A673 (cell line): ENCODE data around the gene LRRC15. TPM values are rescaled to one million over a fixed set of nuclear protein-coding genes. Genes with fewer than 3 reads are reported as not detected.

Experiments used
- BruUV-seq: library from RNA; stranded (reverse); fragments of 400-500 nt; replicated peaks from 2 replicates; lab custom pipeline; 2021; lab: Mats Ljungman, UMichigan
- CTCF ChIA-PET: fragments of 300-600 bp; sonication (Branson Sonifier 250); formaldehyde crosslinking; loops from one replicate; lab custom pipeline; 2022; ENCODE audit warnings: antibody characterized with exemption; lab: Charles Lee
- POLR2A ChIA-PET: fragments of 300-600 bp; sonication (Branson Sonifier 250); formaldehyde crosslinking; loops from one replicate; lab custom pipeline; 2022; ENCODE audit warnings: antibody characterized with exemption; ENCODE audit not compliant: low non-redundant PET; lab: Charles Lee
- DNase-seq: peaks from one replicate; pipeline ENCODE4 v3.0.0-alpha.2; 2015; ENCODE audit warnings: low spot score
- H3K27ac ChIP-seq: fragments of 200-600 bp; sonication (generic); 2 replicates; pipeline ENCODE4 v1.5.1; 2016; ENCODE audit warnings: mixed run types, low read depth, mild to moderate bottlenecking, mixed read lengths, antibody characterized with exemption, low read length; ENCODE audit not compliant: poor library complexity, severe bottlenecking
- H3K27me3 ChIP-seq: fragments of 200-600 bp; sonication (generic); replicated peaks from 2 replicates; pipeline ENCODE4 v1.6.1; 2017; ENCODE audit warnings: mixed run types, low read depth, mild to moderate bottlenecking, mixed read lengths, antibody characterized with exemption, low read length; ENCODE audit not compliant: insufficient read depth, poor library complexity
- H3K36me3 ChIP-seq: fragments of 200-600 bp; sonication (generic); 2 replicates; pipeline ENCODE4 v1.6.1; 2016; ENCODE audit warnings: mixed run types, mild to moderate bottlenecking, mixed read lengths, antibody characterized with exemption, low read length; ENCODE audit not compliant: insufficient read depth, poor library complexity, severe bottlenecking
- H3K4me1 ChIP-seq: fragments of 200-600 bp; sonication (generic); 2 replicates; pipeline ENCODE4 v1.6.1; 2017; ENCODE audit warnings: mixed run types, mild to moderate bottlenecking, mixed read lengths, antibody characterized with exemption, low read length; ENCODE audit not compliant: insufficient read depth, poor library complexity, severe bottlenecking
- H3K4me3 ChIP-seq: fragments of 200-600 bp; sonication (generic); 2 replicates; pipeline ENCODE4 v1.5.1; 2016; ENCODE audit warnings: low read depth, mixed run types, mild to moderate bottlenecking, mixed read lengths, low read length; ENCODE audit not compliant: poor library complexity, severe bottlenecking
- H3K9me3 ChIP-seq: fragments of 200-600 bp; sonication (generic); 2 replicates; pipeline ENCODE4 v1.6.1; 2016; ENCODE audit warnings: mixed run types, low read depth, mild to moderate bottlenecking, mixed read lengths, antibody characterized with exemption, low read length; ENCODE audit not compliant: poor library complexity, severe bottlenecking
- CTCF ChIP-seq: fragments of 300-800, 200-600 bp; sonication (generic); conservative IDR thresholded peaks from 2 replicates; pipeline ENCODE4 v1.5.1; 2017; ENCODE audit warnings: low read depth, mild to moderate bottlenecking, antibody characterized with exemption, low read length, moderate library complexity, mixed read lengths
- EZH2 ChIP-seq: fragments of 200-600 bp; sonication (generic); IDR thresholded peaks from 2 replicates; pipeline ENCODE4 v1.6.1; 2017; ENCODE audit warnings: borderline replicate concordance, low read depth, mild to moderate bottlenecking, mixed read lengths, antibody characterized with exemption, low read length; ENCODE audit not compliant: poor library complexity, severe bottlenecking
- intact Hi-C: fragments of 100-400 bp; cut with micrococcal nuclease; formaldehyde crosslinking; loops from one replicate; pipeline ENCODE4 v1.10.0; 2022; ENCODE audit not compliant: unreplicated experiment
- total RNA-seq: library from RNA; stranded (reverse); gene quantifications from 2 replicates; pipeline ENCODE4 v1.2.3, GENCODE V29; 2021

The LRRC15 gene
- total RNA-seq, 1 experiment from 2014 or later, result not detected

GRCh38 chr3:194380326-194380725 is 10.8 kb upstream of the LRRC15 start:
- no peak for TF ChIP-seq EZH2
- no peak for TF ChIP-seq CTCF
- ChIA-PET POLR2A (no interaction called here), CTCF (no interaction called here)
- no TSS peak for BruUV-seq
- H3K4me1 ChIP-seq, result peaks cover 12% of the 10 kb centered on the region
- no peaks in the 10 kb centered on the region for H3K36me3 ChIP-seq
- DNase-seq, result no peak
- no peaks in the 10 kb centered on the region for H3K9me3 ChIP-seq
- no peak overlapping the region for H3K27ac ChIP-seq
- no peaks in the 10 kb centered on the region for H3K27me3 ChIP-seq
- H3K4me3 ChIP-seq, result no peak overlapping the region
- intact Hi-C loops, result no loop called here

GRCh38 chr3:194379651-194380050 is 10.1 kb upstream of the LRRC15 start:
- no peaks in the 10 kb centered on the region for H3K36me3 ChIP-seq
- no peaks in the 10 kb centered on the region for H3K27me3 ChIP-seq
- BruUV-seq, result no TSS peak
- CTCF ChIA-PET, result no interaction called here
- no peaks in the 10 kb centered on the region for H3K9me3 ChIP-seq
- POLR2A ChIA-PET, result no interaction called here
- H3K27ac ChIP-seq, result no peak overlapping the region
- no peak overlapping the region for H3K4me3 ChIP-seq
- no peak for DNase-seq
- intact Hi-C loops, result no loop called here
- peaks cover 12% of the 10 kb centered on the region for H3K4me1 ChIP-seq
- TF ChIP-seq CTCF (no peak), EZH2 (no peak)

- Histone ChIP-seq H3K36me3 (no peaks in the 10 kb centered on the region), H3K27ac (no peak overlapping the region), H3K4me1 (peaks cover 12% of the 10 kb centered on the region), H3K4me3 (no peak overlapping the region), H3K27me3 (no peaks in the 10 kb centered on the region), H3K9me3 (no peaks in the 10 kb centered on the region)
- no peak for DNase-seq
- ChIA-PET POLR2A (no interaction called here), CTCF (no interaction called here)
- BruUV-seq, result no TSS peak
- TF ChIP-seq CTCF (no peak), EZH2 (no peak)
- intact Hi-C loops, result no loop called here
Measured at GRCh38 chr3:194379231-194379630, 9.7 kb upstream of the LRRC15 start.
